ENCODE measurements around the gene CRISP2.

Gene CRISP2, protein sequence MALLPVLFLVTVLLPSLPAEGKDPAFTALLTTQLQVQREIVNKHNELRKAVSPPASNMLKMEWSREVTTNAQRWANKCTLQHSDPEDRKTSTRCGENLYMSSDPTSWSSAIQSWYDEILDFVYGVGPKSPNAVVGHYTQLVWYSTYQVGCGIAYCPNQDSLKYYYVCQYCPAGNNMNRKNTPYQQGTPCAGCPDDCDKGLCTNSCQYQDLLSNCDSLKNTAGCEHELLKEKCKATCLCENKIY

DNA sequence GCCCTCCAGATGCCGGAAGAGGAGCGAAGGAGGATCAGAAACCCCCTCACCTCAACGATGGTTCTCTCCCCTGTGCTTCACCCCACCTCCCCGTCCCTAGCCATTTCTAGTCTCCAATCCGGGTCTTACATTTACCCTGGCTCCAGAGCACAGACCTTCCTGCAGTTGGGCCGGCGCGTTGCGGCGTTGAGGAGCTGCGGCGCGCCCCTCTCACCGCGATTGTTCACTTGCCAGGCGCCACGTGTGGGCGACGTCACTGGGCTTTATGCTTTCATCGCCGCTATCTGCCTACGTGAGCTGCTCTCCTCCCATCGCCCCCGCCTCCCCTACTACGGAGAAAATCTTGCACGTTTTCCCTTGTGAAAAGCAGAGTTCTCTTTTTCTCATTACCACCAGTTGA is at the start of gene CRISP2:
CRISP2 (minus strand) TSS at position 198 of the 400 bp plus-strand sequence. CDS start 4,347 bp downstream, outside the sequence.
- Histone ChIP-seq H3K27ac (no peak within 1 kb of the TSS), H3K4me3 (no peak within 1 kb of the TSS)
- TF ChIP-seq, protein P1, sequence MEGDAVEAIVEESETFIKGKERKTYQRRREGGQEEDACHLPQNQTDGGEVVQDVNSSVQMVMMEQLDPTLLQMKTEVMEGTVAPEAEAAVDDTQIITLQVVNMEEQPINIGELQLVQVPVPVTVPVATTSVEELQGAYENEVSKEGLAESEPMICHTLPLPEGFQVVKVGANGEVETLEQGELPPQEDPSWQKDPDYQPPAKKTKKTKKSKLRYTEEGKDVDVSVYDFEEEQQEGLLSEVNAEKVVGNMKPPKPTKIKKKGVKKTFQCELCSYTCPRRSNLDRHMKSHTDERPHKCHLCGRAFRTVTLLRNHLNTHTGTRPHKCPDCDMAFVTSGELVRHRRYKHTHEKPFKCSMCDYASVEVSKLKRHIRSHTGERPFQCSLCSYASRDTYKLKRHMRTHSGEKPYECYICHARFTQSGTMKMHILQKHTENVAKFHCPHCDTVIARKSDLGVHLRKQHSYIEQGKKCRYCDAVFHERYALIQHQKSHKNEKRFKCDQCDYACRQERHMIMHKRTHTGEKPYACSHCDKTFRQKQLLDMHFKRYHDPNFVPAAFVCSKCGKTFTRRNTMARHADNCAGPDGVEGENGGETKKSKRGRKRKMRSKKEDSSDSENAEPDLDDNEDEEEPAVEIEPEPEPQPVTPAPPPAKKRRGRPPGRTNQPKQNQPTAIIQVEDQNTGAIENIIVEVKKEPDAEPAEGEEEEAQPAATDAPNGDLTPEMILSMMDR (IDR thresholded peaks at IDR 0.05): no peak
- no peak for DNase-seq (ENCODE audit: low spot score)

GRCh38 chr6:49744259-49744658 is 30.9 kb upstream of the CRISP2 start, which contains the start of gene CRISP3:
Gene CRISP3 (minus strand): TSS chr6:49744388. CDS start chr6:49744367, 21 bp downstream.
- Histone ChIP-seq H3K27ac (no peak within 1 kb of the TSS), H3K4me3 (no peak within 1 kb of the TSS)
- no peak for DNase-seq (ENCODE audit: low spot score)
- TF ChIP-seq, protein P1 (IDR thresholded peaks at IDR 0.05): no peak

GRCh38 chr6:49743429-49743828 is 30.1 kb upstream of the CRISP2 start:
- TF ChIP-seq, protein P1 (IDR thresholded peaks at IDR 0.05): no peak
- DNase-seq (ENCODE audit: low spot score): no peak
- H3K4me3 ChIP-seq: no peak overlapping the region
- no peak overlapping the region for H3K27ac ChIP-seq

DNA sequence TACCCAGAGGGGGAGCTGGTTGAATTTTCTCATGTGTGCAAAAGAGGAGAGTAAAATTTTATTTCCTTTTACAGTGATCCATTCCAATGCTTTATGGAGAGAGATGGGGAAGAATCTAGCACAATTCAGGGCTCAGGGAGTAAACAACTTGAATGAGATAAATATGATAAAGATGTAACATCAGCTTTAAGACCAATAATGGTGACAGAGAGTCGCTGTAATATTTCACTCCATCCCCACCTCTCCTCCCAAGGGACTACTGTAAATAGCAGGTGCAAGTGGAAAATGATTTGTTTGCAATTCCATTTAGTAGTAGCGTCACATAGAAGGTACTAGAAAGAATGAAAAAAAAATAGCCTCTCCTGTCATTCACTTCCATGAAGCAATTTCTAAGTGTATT is 26.1 kb upstream of the CRISP2 start:
- no peak overlapping the region for H3K27ac ChIP-seq
- H3K4me3 ChIP-seq: no peak overlapping the region
- no peak for DNase-seq (ENCODE audit: low spot score)
- TF ChIP-seq, protein P1 (IDR thresholded peaks at IDR 0.05): no peak

DNA sequence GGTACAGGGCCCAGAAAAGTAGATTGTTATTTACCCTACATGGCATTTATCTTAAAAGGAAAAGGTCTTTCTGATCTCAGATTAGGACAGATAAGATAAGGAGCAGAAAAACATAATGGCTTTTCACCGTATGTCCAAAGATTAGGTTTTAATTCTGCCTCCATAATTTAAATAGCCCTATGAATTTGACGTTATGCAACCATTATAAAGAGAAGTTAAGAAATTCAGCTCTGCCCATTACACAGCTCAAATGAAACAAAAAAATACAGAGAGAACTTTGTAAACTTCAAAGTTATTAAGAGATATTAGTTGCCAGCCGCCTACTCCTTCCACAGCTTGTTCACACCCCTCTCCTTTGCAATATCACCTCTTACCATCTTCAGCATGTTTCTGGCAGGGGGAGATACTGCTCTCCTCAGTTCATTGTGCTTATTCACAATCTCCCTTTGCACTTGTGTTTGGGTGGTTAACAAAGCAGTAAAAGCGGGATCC is 22.7 kb upstream of the CRISP2 start:
- H3K27ac ChIP-seq: no peak overlapping the region
- TF ChIP-seq, protein P1 (IDR thresholded peaks at IDR 0.05): no peak
- no peak overlapping the region for H3K4me3 ChIP-seq
- no peak for DNase-seq (ENCODE audit: low spot score)

DNA sequence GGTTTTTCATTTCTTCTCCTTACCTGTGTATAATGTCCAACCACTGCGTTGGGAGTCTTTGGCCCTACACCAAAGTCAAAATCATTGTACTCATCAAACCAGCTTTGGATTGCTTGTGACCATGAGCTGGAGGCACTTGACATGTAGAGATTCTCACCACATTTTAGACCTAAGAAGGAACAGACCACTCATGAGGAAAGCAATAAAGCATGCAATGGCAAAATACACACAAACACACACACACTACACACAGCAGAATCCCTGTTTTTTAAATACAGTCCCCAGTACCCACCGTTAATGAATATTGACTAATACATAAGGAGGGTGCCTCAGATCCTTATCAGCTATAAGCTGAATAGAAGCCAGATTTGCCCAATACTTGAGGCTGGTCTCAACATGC is 20.3 kb upstream of the CRISP2 start:
- DNase-seq (ENCODE audit: low spot score): no peak
- Histone ChIP-seq H3K27ac (no peak overlapping the region), H3K4me3 (no peak overlapping the region)
- TF ChIP-seq, protein P1 (IDR thresholded peaks at IDR 0.05): no peak

DNA sequence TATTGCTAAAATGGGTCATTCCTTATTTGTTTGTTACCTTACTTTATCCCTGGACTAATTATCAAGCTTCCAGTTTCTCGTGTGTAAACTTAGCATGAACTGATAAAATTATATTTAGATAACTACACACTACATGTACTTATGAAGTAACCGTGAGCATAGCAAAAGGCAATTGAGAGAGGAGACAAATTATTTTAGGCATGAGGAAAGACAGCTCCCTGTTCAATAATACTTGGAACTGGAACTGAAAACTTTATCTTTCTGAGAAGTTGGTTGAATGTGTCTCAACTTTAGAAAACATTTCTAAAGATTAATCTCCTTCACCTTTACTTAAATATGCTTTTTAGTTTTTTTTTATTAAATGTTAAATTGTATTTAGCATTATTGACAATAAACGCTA is 19.4 kb upstream of the CRISP2 start:
- no peak overlapping the region for H3K4me3 ChIP-seq

More for the DNA sequence above, 19.4 kb upstream of the CRISP2 start:
- DNase-seq (ENCODE audit: low spot score): no peak
- H3K27ac ChIP-seq: no peak overlapping the region
- TF ChIP-seq, protein P1 (IDR thresholded peaks at IDR 0.05): no peak

All from coronary artery (tissue), 2 donors.